Activated CD8-positive, alpha-beta memory T cell treated with anti-CD3 and anti-CD28 coated beads, Interleukin-2, amount 10 ng/mL, durations not matched to agents 7 days and 5 days (primary cell): ENCODE results near the gene ADRA1B. TPM values are rescaled to one million over a fixed set of nuclear protein-coding genes. Genes with fewer than 3 reads are reported as not detected.
"Not testable (repeated sequence)": the region's sequence is repeated elsewhere in the genome, so short reads cannot be mapped to it uniquely, and the experiment has no call there.

Experiments used
- ATAC-seq: fragments of 150-1000 bp; cut with Tn5 transposase; one replicate; pipeline ENCODE4 v1.10.0; 2021; ENCODE audit warnings: moderate library complexity
- CTCF ChIA-PET: fragments of 350-600 bp; sonication (Branson Sonifier 250); formaldehyde crosslinking; loops from one replicate; lab custom pipeline; 2021; ENCODE audit warnings: antibody characterized with exemption; lab: Charles Lee
- DNase-seq: peaks from one replicate; pipeline ENCODE4 v3.0.0-alpha.2; 2020
- H3K27ac Mint-ChIP-seq: one replicate; pipeline ENCODE4 v1.8.0; 2021; ENCODE audit warnings: mild to moderate bottlenecking, mixed read lengths
- H3K27me3 Mint-ChIP-seq: one replicate; pipeline ENCODE4 v1.8.0; 2021; ENCODE audit warnings: mixed read lengths
- H3K36me3 Mint-ChIP-seq: one replicate; pipeline ENCODE4 v1.8.0; 2021; ENCODE audit warnings: mild to moderate bottlenecking, mixed read lengths
- H3K4me1 Mint-ChIP-seq: one replicate; pipeline ENCODE4 v1.8.0; 2021; ENCODE audit warnings: mixed read lengths
- H3K4me3 Mint-ChIP-seq: one replicate; pipeline ENCODE4 v1.8.0; 2021; ENCODE audit warnings: mild to moderate bottlenecking, moderate library complexity, mixed read lengths
- H3K9me3 Mint-ChIP-seq: one replicate; pipeline ENCODE4 v1.8.0; 2022; ENCODE audit warnings: low read depth, mixed read lengths
- total RNA-seq, 2 experiments: library from RNA; stranded (reverse); gene quantifications; one replicate each; pipeline ENCODE4 v1.2.3, GENCODE V29; 2021

ADRA1B gene
- total RNA-seq, 2 experiments from 2014 or later, result 0.49 TPM; not detected in 1

- H3K36me3 Mint-ChIP-seq, result peaks cover 14% of the 10 kb centered on the region
- DNase-seq (no peak), ATAC-seq (no peak)
- peaks cover 23% of the 10 kb centered on the region for H3K4me1 Mint-ChIP-seq
- CTCF ChIA-PET, result interaction anchor here (0.7 to 5.2 kb wide), 2 partner anchors 14 to 234 kb away, joined by 4 to 42 read pairs; no protein-coding TSS in a partner anchor
- H3K27me3 Mint-ChIP-seq, result peaks cover 5% of the 10 kb centered on the region
- no peak overlapping the region for H3K4me3 Mint-ChIP-seq
- H3K9me3 Mint-ChIP-seq, result no peaks in the 10 kb centered on the region
- H3K27ac Mint-ChIP-seq, result no peak overlapping the region
These were observed 91.2 kb downstream of the ADRA1B start for GRCh38 chr5:160007514-160007913.

GRCh38 chr5:160008529-160008876 lies 92.2 kb downstream of the ADRA1B start:
- peaks cover 25% of the 10 kb centered on the region for H3K4me1 Mint-ChIP-seq
- not testable (repeated sequence) for H3K27me3 Mint-ChIP-seq, ATAC-seq, H3K9me3 Mint-ChIP-seq, DNase-seq
- CTCF ChIA-PET, result interaction anchor here (0.8 to 5.2 kb wide), 6 partner anchors 12 to 382 kb away, joined by 3 to 42 read pairs (median 4); no protein-coding TSS in a partner anchor
- peaks cover 17% of the 10 kb centered on the region for H3K36me3 Mint-ChIP-seq
- peak overlapping the region; percentile 94 for H3K4me3 Mint-ChIP-seq
- peak overlapping the region; percentile 28 for H3K27ac Mint-ChIP-seq

- peaks cover 17% of the 10 kb centered on the region for H3K36me3 Mint-ChIP-seq
- peaks cover 25% of the 10 kb centered on the region for H3K4me1 Mint-ChIP-seq
- H3K9me3 Mint-ChIP-seq, result no peaks in the 10 kb centered on the region
- peak within 1 kb of the TSS; percentile 94 for H3K4me3 Mint-ChIP-seq
- ATAC-seq (peak; percentile 98), DNase-seq (peak; percentile 97)
- no peaks in the 10 kb centered on the region for H3K27me3 Mint-ChIP-seq
- H3K27ac Mint-ChIP-seq, result peak within 1 kb of the TSS; percentile 98
- CTCF ChIA-PET, result interaction anchor here (0.8 to 5.2 kb wide), 7 partner anchors 11 to 382 kb away, joined by 3 to 42 read pairs (median 3); no protein-coding TSS in a partner anchor
These were observed 92.8 kb downstream of the ADRA1B start, which contains the start of gene TTC1 for GRCh38 chr5:160008877-160009590. Gene TTC1 (plus strand): TSS chr5:160009139. CDS start chr5:160010529, 1,390 bp downstream.

- Mint-ChIP-seq H3K36me3 (peaks cover 17% of the 10 kb centered on the region), H3K9me3 (no peaks in the 10 kb centered on the region), H3K4me1 (peaks cover 25% of the 10 kb centered on the region), H3K4me3 (peak overlapping the region; percentile 94), H3K27me3 (no peaks in the 10 kb centered on the region), H3K27ac (peak overlapping the region; percentile 98)
- ATAC-seq (peak; percentile 11), DNase-seq (no peak)
- CTCF ChIA-PET, result interaction anchor here (0.8 to 5.2 kb wide), 7 partner anchors 11 to 381 kb away, joined by 3 to 42 read pairs (median 3); no protein-coding TSS in a partner anchor
These were observed 93.3 kb downstream of the ADRA1B start for GRCh38 chr5:160009591-160009989.

GRCh38 chr5:160011471-160011870 lies 95.2 kb downstream of the ADRA1B start:
- Mint-ChIP-seq H3K27me3 (no peaks in the 10 kb centered on the region), H3K36me3 (peaks cover 17% of the 10 kb centered on the region), H3K4me3 (peak overlapping the region; percentile 29), H3K27ac (peak overlapping the region; percentile 26), H3K9me3 (no peaks in the 10 kb centered on the region), H3K4me1 (peaks cover 25% of the 10 kb centered on the region)
- ATAC-seq, result no peak
- no peak for DNase-seq
- CTCF ChIA-PET, result interaction anchor here (0.6 to 5.2 kb wide), 2 partner anchors 10 to 385 kb away, joined by 4 to 42 read pairs; no protein-coding TSS in a partner anchor

- H3K9me3 Mint-ChIP-seq, H3K27me3 Mint-ChIP-seq, ATAC-seq, DNase-seq, H3K27ac Mint-ChIP-seq, H3K4me3 Mint-ChIP-seq: not testable (repeated sequence)
- CTCF ChIA-PET, result interaction anchor here (1.1 to 1.7 kb wide), 2 partner anchors 8 to 173 kb away, joined by 3 to 9 read pairs; no protein-coding TSS in a partner anchor
- peaks cover 22% of the 10 kb centered on the region for H3K36me3 Mint-ChIP-seq
- H3K4me1 Mint-ChIP-seq, result peaks cover 24% of the 10 kb centered on the region
These were observed 97.9 kb downstream of the ADRA1B start for GRCh38 chr5:160014197-160014596.

GRCh38 chr5:160018945-160019625 lies 102.8 kb downstream of the ADRA1B start:
- no peaks in the 10 kb centered on the region for H3K9me3 Mint-ChIP-seq
- H3K4me1 Mint-ChIP-seq, result peaks cover 19% of the 10 kb centered on the region
- no peak overlapping the region for H3K27ac Mint-ChIP-seq
- H3K4me3 Mint-ChIP-seq, result no peak overlapping the region
- CTCF ChIA-PET, result interaction anchor here (1.0 to 5.3 kb wide), 3 partner anchors 325 to 370 kb away, joined by 3 to 67 read pairs (median 4); no protein-coding TSS in a partner anchor
- peaks cover 17% of the 10 kb centered on the region for H3K36me3 Mint-ChIP-seq
- DNase-seq (no peak), ATAC-seq (no peak)
- no peaks in the 10 kb centered on the region for H3K27me3 Mint-ChIP-seq

- no peak overlapping the region for H3K4me3 Mint-ChIP-seq
- CTCF ChIA-PET, result interaction anchor here (1.2 to 5.3 kb wide), 6 partner anchors 11 to 371 kb away, joined by 3 to 67 read pairs (median 6); partner anchors contain the start of genes PWWP2A and TTC1
- H3K27me3 Mint-ChIP-seq, result no peaks in the 10 kb centered on the region
- peaks cover 19% of the 10 kb centered on the region for H3K4me1 Mint-ChIP-seq
- DNase-seq (peak; percentile 43), ATAC-seq (peak; percentile 29)
- H3K9me3 Mint-ChIP-seq, result no peaks in the 10 kb centered on the region
- peaks cover 17% of the 10 kb centered on the region for H3K36me3 Mint-ChIP-seq
- peak overlapping the region; percentile 73 for H3K27ac Mint-ChIP-seq
These were observed 104.0 kb downstream of the ADRA1B start for GRCh38 chr5:160020266-160020770.

- H3K36me3 Mint-ChIP-seq, result peaks cover 21% of the 10 kb centered on the region
- H3K27me3 Mint-ChIP-seq, result no peaks in the 10 kb centered on the region
- no peak for DNase-seq
- H3K4me3 Mint-ChIP-seq, result no peak overlapping the region
- H3K27ac Mint-ChIP-seq, result peak overlapping the region; percentile 54
- no peaks in the 10 kb centered on the region for H3K9me3 Mint-ChIP-seq
- CTCF ChIA-PET, result interaction anchor here (0.9 to 5.3 kb wide), 14 partner anchors 8 to 579 kb away, joined by 3 to 67 read pairs (median 5); partner anchors contain the start of genes PWWP2A and TTC1
- no peak for ATAC-seq
- peaks cover 22% of the 10 kb centered on the region for H3K4me1 Mint-ChIP-seq
These were observed 104.7 kb downstream of the ADRA1B start for GRCh38 chr5:160020964-160021363.

- Mint-ChIP-seq H3K36me3 (peaks cover 19% of the 10 kb centered on the region), H3K4me1 (peaks cover 22% of the 10 kb centered on the region)
- CTCF ChIA-PET, result interaction anchor here (0.6 to 5.3 kb wide), 34 partner anchors 8 to 580 kb away, joined by 3 to 67 read pairs (median 4); partner anchors contain the start of genes PWWP2A and TTC1
These were observed 105.7 kb downstream of the ADRA1B start for GRCh38 chr5:160021831-160022446.

More at GRCh38 chr5:160021831-160022446, 105.7 kb downstream of the ADRA1B start:
- Mint-ChIP-seq H3K27ac (peak overlapping the region; percentile 71), H3K4me3 (no peak overlapping the region), H3K27me3 (no peaks in the 10 kb centered on the region), H3K9me3 (no peaks in the 10 kb centered on the region)
- DNase-seq (peak; percentile 66), ATAC-seq (peak; percentile 90)
